Measurements from ENCODE around the gene PADI4. TPM values are rescaled to one million over a fixed set of nuclear protein-coding genes. Genes with fewer than 3 reads are reported as not detected.

Gene PADI4, protein sequence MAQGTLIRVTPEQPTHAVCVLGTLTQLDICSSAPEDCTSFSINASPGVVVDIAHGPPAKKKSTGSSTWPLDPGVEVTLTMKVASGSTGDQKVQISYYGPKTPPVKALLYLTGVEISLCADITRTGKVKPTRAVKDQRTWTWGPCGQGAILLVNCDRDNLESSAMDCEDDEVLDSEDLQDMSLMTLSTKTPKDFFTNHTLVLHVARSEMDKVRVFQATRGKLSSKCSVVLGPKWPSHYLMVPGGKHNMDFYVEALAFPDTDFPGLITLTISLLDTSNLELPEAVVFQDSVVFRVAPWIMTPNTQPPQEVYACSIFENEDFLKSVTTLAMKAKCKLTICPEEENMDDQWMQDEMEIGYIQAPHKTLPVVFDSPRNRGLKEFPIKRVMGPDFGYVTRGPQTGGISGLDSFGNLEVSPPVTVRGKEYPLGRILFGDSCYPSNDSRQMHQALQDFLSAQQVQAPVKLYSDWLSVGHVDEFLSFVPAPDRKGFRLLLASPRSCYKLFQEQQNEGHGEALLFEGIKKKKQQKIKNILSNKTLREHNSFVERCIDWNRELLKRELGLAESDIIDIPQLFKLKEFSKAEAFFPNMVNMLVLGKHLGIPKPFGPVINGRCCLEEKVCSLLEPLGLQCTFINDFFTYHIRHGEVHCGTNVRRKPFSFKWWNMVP
- total RNA-seq, result under 1 TPM; 0.59 to 0.63 TPM

DNA sequence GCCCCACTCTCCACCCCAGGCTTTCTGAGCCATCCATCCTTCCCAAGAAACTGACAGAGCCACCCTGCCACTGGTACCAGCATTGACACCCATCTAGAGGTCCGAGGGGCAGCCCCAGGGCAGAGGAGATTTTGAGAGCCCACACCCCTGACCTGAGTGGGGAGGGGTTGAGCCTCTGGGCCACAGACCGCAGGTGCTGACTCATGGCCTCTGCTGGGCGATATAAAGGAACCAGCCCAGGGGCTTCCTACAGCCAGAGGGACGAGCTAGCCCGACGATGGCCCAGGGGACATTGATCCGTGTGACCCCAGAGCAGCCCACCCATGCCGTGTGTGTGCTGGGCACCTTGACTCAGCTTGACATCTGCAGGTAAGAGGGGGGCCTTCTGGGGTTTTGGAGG, at the start of gene PADI4:
Gene PADI4, plus strand, starts transcription at position 252 of the 400 bp plus-strand sequence. Its CDS starts 26 bp downstream, at position 278.
- CTCF ChIA-PET, result no interaction called here
- POLR2A ChIA-PET, result no interaction called here

DNA sequence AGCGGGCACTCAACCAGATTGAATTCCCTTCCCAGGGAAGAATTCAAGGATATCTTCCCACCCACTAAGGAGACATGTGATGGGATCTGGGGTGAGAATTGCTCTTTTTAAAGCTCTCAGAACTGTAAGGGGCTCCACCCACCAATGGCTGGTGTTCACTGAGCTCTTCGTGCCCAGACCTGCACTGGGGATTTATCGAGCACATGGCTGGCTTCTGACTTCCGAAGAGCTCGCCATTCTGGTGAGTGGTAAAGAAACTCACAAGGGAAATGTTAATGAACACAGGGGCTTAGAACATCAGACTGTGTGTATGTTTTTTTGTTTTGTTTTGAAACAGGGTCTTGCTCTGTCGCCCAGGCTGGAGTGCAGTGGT, 49.3 kb upstream of the PADI4 start:
- ChIA-PET CTCF (no interaction called here), POLR2A (no interaction called here)

DNA sequence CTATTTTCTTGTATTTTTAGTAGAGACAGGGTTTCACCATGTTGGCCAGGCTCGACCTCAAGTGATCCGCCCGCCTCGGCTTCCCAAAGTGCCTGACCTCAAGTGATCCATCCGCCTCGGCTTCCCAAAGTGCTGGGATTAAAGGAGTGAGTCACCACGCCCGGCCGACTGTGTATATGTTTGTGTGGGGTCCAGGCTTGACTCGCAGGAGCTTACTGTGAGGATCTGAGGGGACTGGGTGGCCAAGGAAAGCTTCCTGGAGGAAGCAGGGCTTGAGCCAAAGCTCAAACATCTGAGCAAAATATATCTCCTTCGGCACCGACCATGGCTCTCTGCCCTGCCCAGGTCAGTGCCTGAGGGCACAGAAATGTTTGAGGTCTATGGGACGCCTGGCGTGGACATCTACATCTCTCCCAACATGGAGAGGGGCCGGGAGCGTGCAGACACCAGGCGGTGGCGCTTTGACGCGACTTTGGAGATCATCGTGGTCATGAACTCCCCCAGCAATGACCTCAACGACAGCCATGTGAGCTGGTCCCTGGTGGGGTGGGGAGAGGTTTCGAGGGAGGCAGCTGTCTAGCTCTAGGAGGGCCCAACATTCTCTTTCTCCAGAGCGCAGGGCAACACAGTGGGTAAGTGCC, 48.6 kb upstream of the PADI4 start:
- ChIA-PET POLR2A (no interaction called here), CTCF (no interaction called here)

DNA sequence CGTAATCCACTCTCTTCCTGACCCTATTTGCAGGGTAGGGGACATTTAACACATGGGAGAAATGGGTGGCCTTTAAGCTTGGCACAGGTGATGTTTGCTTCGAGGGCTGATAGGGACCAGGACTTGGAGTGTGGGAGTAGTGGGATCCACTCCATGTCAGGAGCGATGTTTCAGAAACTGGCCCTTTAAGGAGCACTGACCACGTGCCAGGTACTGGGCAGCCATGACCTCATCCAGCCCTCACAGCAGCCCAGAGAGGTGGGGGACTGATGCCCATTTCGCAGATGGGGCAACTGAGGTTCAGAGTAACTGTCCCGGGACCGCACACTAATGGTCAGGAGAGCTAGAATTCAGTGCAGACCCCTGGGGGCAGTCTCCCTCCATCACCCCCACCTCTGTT, 47.7 kb upstream of the PADI4 start:
- POLR2A ChIA-PET, result no interaction called here
- CTCF ChIA-PET, result no interaction called here

DNA sequence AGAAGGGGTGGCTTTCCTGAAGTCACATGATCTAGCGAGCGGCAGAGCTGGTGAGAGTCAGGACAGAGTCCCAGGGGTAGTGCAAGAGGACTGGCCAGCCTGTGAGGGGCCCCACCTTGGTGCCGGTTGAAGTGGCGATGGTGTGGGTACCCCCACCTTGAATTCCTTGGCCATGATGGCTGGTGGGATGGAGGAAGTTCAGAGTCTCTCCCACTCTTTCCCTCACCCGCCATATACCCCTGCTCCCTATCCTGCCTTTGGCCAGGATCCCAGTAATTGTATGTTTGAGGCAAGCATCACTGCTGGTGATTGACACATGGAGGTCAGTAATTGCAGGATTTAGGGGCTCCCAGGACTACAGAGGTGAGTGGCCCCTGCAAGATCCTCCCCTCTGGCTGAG, 47.3 kb upstream of the PADI4 start:
- CTCF ChIA-PET, result no interaction called here
- POLR2A ChIA-PET, result no interaction called here

DNA sequence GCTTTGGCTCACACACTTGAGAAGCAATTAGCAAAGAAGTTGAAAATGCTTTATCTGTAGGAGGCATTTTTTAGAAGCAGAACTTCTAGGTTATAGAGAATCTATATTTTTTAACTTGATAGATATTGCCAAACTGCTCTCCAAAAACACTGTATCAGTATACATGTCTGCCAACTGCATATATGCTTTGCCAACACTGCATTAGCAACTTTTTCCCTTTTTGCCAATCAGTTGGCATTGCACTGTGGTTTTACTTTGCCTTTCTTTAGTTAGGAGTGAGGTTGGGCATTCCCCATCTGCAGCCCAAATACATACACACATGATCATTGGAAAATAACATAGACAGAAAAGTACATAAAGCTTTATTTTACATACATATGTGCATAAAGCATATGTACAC, 44.1 kb upstream of the PADI4 start:
- POLR2A ChIA-PET, result no interaction called here

GRCh38 chr1:17264470-17264869, 43.5 kb upstream of the PADI4 start:
- CTCF ChIA-PET, result no interaction called here
- POLR2A ChIA-PET, result no interaction called here

More for the DNA sequence above, 44.1 kb upstream of the PADI4 start:
- CTCF ChIA-PET, result no interaction called here

DNA sequence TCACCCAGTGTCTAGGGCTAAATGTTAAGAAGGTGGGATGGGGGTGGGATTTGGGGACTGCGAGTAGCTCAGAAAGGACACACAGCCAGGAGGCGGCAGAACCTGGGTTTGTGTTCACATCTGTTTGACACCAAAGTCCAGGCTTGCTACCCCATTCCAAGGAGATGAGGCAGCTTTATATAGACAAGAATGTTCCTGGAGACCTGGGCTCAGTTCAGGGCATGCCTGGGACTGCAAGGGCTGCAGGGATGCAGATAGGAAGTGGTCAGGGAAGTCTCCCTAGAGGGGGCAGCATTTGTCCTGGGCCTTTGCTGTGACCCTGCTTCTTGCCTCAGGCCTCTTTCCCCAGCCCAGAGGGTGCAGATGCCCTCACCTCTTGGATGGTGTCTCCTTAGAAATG, 42.8 kb upstream of the PADI4 start:
- ChIA-PET CTCF (no interaction called here), POLR2A (no interaction called here)

DNA sequence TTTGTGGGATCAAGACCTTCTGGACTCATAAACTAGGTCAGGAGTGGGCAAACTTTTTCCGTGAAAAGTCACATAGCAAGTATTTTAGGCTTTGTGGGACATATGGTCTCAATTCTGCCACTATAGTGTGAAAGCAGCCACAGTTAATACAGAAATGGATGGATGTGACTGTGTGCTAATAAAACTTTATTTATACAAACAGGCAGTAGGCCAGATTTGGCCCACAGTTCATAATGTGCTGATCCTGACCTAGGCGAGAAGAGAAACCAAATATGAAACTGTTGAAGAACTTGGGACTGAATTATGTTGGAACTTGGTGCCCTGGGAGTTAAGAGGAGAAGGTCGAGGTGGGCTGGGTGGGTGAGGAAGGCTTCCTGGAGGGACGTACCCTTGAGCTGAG, 42.0 kb upstream of the PADI4 start:
- ChIA-PET POLR2A (no interaction called here), CTCF (no interaction called here)

DNA sequence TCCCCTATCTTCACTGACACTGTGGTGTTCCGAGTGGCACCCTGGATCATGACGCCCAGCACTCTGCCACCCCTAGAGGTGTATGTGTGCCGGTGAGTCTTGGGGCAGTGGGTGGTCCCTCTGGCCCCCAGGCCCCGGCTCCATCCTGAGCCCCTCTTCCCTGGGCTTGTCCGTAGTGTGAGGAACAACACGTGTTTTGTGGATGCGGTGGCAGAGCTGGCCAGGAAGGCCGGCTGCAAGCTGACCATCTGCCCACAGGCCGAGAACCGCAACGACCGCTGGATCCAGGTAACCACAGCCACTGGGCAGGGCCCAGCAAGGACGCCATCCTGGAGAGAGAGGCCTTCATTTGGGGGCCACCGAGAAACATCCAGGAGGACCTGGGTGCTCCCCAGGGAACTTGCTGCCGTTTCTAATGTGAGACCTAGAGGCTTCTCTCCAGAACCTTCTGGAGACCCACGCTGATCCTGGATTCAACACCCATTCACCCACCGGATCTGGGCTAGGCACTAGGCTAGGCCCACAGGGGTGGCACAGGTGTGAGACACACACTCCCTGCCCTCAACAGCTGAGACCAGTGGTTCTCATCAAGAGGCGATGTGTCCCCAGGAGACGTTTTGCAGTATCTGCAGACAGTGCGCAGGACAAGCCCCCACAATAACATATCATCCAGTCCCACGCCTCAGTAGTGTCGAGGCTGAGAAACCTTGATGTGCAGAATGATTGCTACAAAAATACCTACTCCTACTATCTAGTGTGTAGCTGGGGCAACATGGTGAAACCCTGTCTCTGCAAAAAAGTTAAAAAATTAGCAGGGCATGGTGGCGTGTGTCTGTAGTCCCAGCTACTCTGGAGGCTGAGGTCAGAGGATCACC, 36.9 kb upstream of the PADI4 start:
- CTCF ChIA-PET, result interaction anchor here (1.4 kb wide), 1 partner anchor 145 kb away, joined by 3 read pairs; no protein-coding TSS in a partner anchor
- POLR2A ChIA-PET, result no interaction called here

GRCh38 chr1:17272066-17272465, 35.9 kb upstream of the PADI4 start:
- ChIA-PET POLR2A (no interaction called here), CTCF (interaction anchor here (0.6 to 1.4 kb wide), 2 partner anchors 146 to 206 kb away, joined by 3 to 4 read pairs; no protein-coding TSS in a partner anchor)

DNA sequence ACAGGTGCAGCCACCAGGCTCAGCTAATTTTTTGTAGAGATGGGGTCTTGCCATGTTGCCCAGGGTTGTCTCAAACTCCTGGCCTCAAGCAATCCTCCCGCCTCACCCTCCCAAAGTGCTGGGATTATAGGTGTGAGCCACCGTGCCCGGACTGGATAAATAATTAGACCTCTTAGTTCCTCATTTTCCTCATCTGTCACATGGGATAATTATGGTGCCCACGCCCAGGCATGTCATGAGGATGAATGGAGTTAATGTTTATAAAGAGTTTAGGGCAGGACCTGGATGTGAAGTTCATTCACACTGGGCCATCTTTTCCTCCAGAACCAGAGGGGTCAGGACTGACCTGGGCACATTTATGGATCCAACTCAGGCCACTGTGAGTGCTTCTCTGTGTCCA, 35.4 kb upstream of the PADI4 start:
- ChIA-PET CTCF (interaction anchor here (1.4 kb wide), 1 partner anchor 147 kb away, joined by 3 read pairs; no protein-coding TSS in a partner anchor), POLR2A (interaction anchor here (0.6 kb wide), 1 partner anchor 648 kb away, joined by 4 read pairs; no protein-coding TSS in a partner anchor)

GRCh38 chr1:17273096-17273495, 34.9 kb upstream of the PADI4 start:
- CTCF ChIA-PET, result no interaction called here
- POLR2A ChIA-PET, result interaction anchor here (0.6 kb wide), 1 partner anchor 648 kb away, joined by 4 read pairs; no protein-coding TSS in a partner anchor

GRCh38 chr1:17274186-17275170, 33.5 kb upstream of the PADI4 start:
- ChIA-PET POLR2A (no interaction called here), CTCF (interaction anchor here (0.6 kb wide), 1 partner anchor 322 kb away, joined by 3 read pairs; no protein-coding TSS in a partner anchor)

DNA sequence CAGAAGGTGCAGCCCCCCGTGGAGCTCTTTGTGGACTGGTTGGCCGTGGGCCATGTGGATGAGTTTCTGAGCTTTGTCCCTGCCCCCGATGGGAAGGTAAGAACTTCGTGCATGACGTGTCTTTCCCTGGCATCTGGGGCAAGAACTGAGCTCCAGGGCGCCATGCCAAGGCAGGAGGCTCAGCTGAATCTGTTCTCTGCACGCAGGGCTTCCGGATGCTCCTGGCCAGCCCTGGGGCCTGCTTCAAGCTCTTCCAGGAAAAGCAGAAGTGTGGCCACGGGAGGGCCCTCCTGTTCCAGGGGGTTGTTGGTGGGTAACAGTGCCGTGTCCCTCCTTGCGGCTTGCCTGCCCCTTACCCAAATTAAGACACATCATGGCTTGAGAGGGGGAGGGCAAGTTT, 31.4 kb upstream of the PADI4 start:
- CTCF ChIA-PET, result no interaction called here
- POLR2A ChIA-PET, result no interaction called here

GRCh38 chr1:17277511-17278159, 30.4 kb upstream of the PADI4 start:
- POLR2A ChIA-PET, result interaction anchor here (0.6 kb wide), 1 partner anchor 173 kb away, joined by 4 read pairs; no protein-coding TSS in a partner anchor
- CTCF ChIA-PET, result no interaction called here

DNA sequence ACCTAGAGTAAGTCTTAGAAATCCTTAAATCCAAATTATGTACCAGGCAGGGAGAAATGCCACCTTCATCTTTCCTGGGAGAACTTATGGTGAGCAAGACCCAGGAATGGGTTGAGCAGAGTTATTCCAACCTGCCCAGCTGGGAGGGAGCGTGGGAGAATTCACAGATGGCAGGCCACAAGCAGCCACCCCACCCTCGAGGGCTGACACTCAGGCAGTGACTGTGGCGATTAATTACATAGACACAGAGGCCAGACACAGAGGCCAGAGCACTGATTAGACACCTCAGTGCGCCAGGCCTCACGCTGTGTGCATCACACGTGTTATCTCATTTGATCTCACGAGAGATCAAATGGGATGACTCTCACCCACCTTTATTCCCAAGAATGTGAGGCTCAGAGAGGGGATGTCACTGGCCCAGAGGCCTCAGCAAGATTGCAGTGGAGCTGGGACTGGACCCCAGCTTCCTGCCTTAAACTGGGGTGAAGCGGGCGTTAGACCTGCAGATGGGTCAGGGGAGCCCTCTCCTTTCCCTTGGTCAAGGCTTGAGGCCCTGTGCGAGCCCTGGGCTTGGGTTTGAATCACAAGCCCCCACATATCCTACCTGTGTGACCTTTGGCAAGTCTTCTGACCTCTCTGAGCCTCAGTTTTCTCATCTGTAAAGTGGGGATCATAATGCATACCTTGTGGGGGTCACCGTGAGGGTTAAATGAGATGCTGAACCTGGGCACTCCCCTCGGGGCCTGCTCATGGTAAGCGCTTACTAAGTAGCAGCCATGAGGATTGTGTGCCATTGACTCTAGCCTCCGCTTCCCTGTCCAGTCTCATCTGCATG, 28.8 kb upstream of the PADI4 start:
- CTCF ChIA-PET, result no interaction called here
- POLR2A ChIA-PET, result no interaction called here

Data from activated CD8-positive, alpha-beta memory T cell treated with anti-CD3 and anti-CD28 coated beads for 36 hours (primary cell).